CD4-positive, alpha-beta T cell treated with Interleukin-15 for 1 hour (primary cell): ENCODE data around the gene IFNL4.
"Not testable (repeated sequence)": the region's sequence is repeated elsewhere in the genome, so short reads cannot be mapped to it uniquely, and the experiment has no call there.

Experiments
- DNase-seq: peaks from one replicate; pipeline ENCODE4 v3.0.0-alpha.2; 2020

IFNL4 gene

GRCh38 chr19:39254531-39255345, 6.1 kb upstream of the IFNL4 start:
- DNase-seq = no peak

- DNase-seq = no peak
These were observed 4.9 kb upstream of the IFNL4 start for GRCh38 chr19:39253374-39254149.

- DNase-seq = no peak
These were observed 3.8 kb upstream of the IFNL4 start for GRCh38 chr19:39252458-39252857.

GRCh38 chr19:39251846-39252245, 3.2 kb upstream of the IFNL4 start:
- no peak for DNase-seq

GRCh38 chr19:39251081-39251480, 2.4 kb upstream of the IFNL4 start:
- no peak for DNase-seq

- DNase-seq = no peak
These were observed 673 bp downstream of the IFNL4 start for GRCh38 chr19:39247701-39248664.

GRCh38 chr19:39246951-39247669, 1.5 kb downstream of the IFNL4 start:
- DNase-seq = peak; percentile 31

GRCh38 chr19:39245166-39245565, 3.5 kb downstream of the IFNL4 start:
- DNase-seq = not testable (repeated sequence)

GRCh38 chr19:39244410-39245100, 4.1 kb downstream of the IFNL4 start, which contains the start of gene IFNL3:
TSS of gene IFNL3 (minus strand) at chr19:39245006. CDS start at chr19:39244967, 39 bp downstream.
- not testable (repeated sequence) for DNase-seq

GRCh38 chr19:39243741-39244140, 4.9 kb downstream of the IFNL4 start:
- not testable (repeated sequence) for DNase-seq

GRCh38 chr19:39240421-39240820, 8.2 kb downstream of the IFNL4 start:
- no peak for DNase-seq

- no peak for DNase-seq
These were observed 9.7 kb downstream of the IFNL4 start for GRCh38 chr19:39238944-39239343.

- no peak for DNase-seq
These were observed 10.4 kb downstream of the IFNL4 start for GRCh38 chr19:39238209-39238608.

GRCh38 chr19:39237200-39238184, 11.2 kb downstream of the IFNL4 start:
- peak; percentile 38 for DNase-seq

GRCh38 chr19:39236527-39236926, 12.1 kb downstream of the IFNL4 start:
- no peak for DNase-seq

- no peak for DNase-seq
These were observed 15.9 kb downstream of the IFNL4 start for GRCh38 chr19:39232708-39233107.

- no peak for DNase-seq
These were observed 18.4 kb downstream of the IFNL4 start for GRCh38 chr19:39230096-39230764.

- DNase-seq = no peak
These were observed 23.7 kb downstream of the IFNL4 start for GRCh38 chr19:39224910-39225309.

GRCh38 chr19:39223703-39224279, 24.9 kb downstream of the IFNL4 start:
- DNase-seq = no peak
